Right cardiac atrium (tissue), 5 donors: ENCODE measurements around the gene CTNNA3. TPM values are rescaled to one million over a fixed set of nuclear protein-coding genes. Genes with fewer than 3 reads are reported as not detected.
"Not testable (repeated sequence)": the region's sequence is repeated elsewhere in the genome, so short reads cannot be mapped to it uniquely, and the experiment has no call there.

Experiments used
- ATAC-seq, 2 donors: fragments of 200-7000 bp; cut with Tn5 transposase; one replicate each; pipeline versions ENCODE4 v1.8.0 to v1.9.1; 2020; ENCODE audit warnings: moderate library complexity in 2 of 2, mild to moderate bottlenecking in 1 of 2
- DNase-seq, 3 donors: peaks; one replicate each; pipeline ENCODE4 v3.0.0-alpha.2; 2020
- H3K27ac ChIP-seq: one replicate; pipeline ENCODE4 v1.5.1; 2013; ENCODE audit warnings: mild to moderate bottlenecking, low read length, control low read depth, moderate library complexity
- H3K27me3 ChIP-seq: one replicate; pipeline ENCODE4 v1.6.1; 2013; ENCODE audit not compliant: control insufficient read depth, insufficient read depth
- H3K4me1 ChIP-seq: one replicate; pipeline ENCODE4 v1.6.1; 2013; ENCODE audit warnings: low read length; ENCODE audit not compliant: control insufficient read depth, insufficient read depth
- H3K4me3 ChIP-seq: one replicate; pipeline ENCODE4 v1.5.1; 2013; ENCODE audit warnings: low read length, control low read depth
- H3K9me3 ChIP-seq: one replicate; pipeline ENCODE4 v1.6.1; 2013; ENCODE audit warnings: low read length; ENCODE audit not compliant: control insufficient read depth
- WGBS: extraction: QIAGEN DNeasy Blood & Tissue Kit; methylation state at CpG from one replicate; pipeline ENCODE4 v1.1.7; 2013; 5-methylcytosine and 5-hydroxymethylcytosine counted together
- intact Hi-C, 4 donors: fragments of 100-400 bp; cut with DNase I; formaldehyde crosslinking; loops; one replicate each; pipeline versions ENCODE4 v1.11.0 to v1.14.0; 2022 to 2023
- polyA plus RNA-seq: library from polyadenylated mRNA; stranded (reverse); fragments of 200-250 nt; gene quantifications from one replicate; pipeline ENCODE4 v1.2.3, GENCODE V29; 2013
- total RNA-seq, 4 donors: library from RNA; stranded (reverse); fragmentation: NEBNext Ultra II Directional; extraction: Animal tissue kit (Norgen Biotek cat#: 25700); gene quantifications; one replicate each; pipeline ENCODE4 v1.2.1, GENCODE V29; 2021
- donor health status: healthy with polysubstance abuse.
- donor health status: DM: no; HTN: yes; CAD: no.
- donor health status: DM: no; HTN: no; CAD: no.
- donor health status: DM: no; HTN: yes; CAD: no; lungs with severe emphysema.
- donor health status: DM: yes; HTN: yes; CAD: no.

CTNNA3 gene
- total and polyA plus RNA-seq, 5 donors: 4.5 to 81.7 (median 67.7) TPM

DNA sequence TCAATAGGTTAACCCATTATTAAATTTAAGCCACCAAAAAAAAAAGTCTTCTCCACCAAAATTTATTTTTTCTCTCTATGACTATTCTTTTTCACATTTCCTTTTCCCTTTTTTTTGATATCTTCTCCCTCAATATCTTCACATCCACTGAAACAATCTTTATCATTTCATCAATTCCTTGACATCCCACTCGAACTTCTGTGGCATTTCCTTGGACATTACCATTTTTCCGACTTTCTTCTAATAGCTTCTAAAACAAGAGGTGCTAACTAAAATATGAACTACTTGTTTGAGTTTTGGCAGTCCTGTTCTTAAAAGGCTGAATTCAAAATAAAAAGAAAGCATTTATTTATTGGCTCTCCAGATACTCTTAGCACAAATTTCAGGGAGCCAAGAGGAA is 684 bp upstream of the CTNNA3 start:
- WGBS: 49% methylated on average over 2 of the region's 2 CpGs
- no peaks in the 10 kb centered on the region for H3K9me3 ChIP-seq
- intact Hi-C loops: loop anchor here in 3 of 4 donors (5.0 to 10.0 kb wide), 3 partner anchors 66 to 88 kb away; no protein-coding TSS in a partner anchor
- no peak for ATAC-seq
- no peak for DNase-seq
- H3K27ac ChIP-seq: no peak overlapping the region
- H3K27me3 ChIP-seq: no peaks in the 10 kb centered on the region
- H3K4me3 ChIP-seq: no peak overlapping the region
- no peaks in the 10 kb centered on the region for H3K4me1 ChIP-seq

DNA sequence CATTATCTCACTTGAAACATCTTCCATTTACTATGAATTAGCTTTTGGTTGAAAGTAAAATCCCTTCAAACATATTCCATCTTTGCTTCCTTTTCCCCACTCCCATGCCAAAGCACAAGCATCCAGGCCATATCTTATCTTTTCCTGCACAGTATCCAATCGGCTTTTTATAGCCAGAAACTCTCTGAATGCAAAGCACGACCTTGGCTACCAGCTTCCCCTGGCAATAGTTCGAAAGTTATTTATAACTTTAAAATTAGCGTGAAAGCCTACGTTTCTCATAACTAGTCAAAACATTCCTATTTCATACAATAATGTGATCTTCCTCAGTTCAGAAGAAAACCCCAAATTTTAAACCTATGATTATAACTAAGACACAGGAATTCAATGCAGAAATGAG is 440 bp downstream of the CTNNA3 start:
- intact Hi-C loops: loop anchor here in 3 of 4 donors (5.0 to 10.0 kb wide), 3 partner anchors 67 to 89 kb away; no protein-coding TSS in a partner anchor
- 8% methylated on average over 5 of the region's 5 CpGs for WGBS
- no peaks in the 10 kb centered on the region for H3K27me3 ChIP-seq
- ATAC-seq (peak; percentile 66 to 82), DNase-seq (no peak)
- H3K27ac ChIP-seq: no peak overlapping the region
- H3K9me3 ChIP-seq: no peaks in the 10 kb centered on the region
- no peaks in the 10 kb centered on the region for H3K4me1 ChIP-seq
- peak overlapping the region; percentile 35 for H3K4me3 ChIP-seq

- not testable (repeated sequence) for H3K27ac ChIP-seq, H3K4me3 ChIP-seq, H3K27me3 ChIP-seq, H3K4me1 ChIP-seq, H3K9me3 ChIP-seq, ATAC-seq
- peak in 1 of 3 donors; percentile 48 for DNase-seq
- intact Hi-C loops: loop anchor here in 2 of 4 donors (10.0 kb wide), 2 partner anchors 83 to 93 kb away; no protein-coding TSS in a partner anchor
- 94% methylated on average over 18 of the region's 25 CpGs for WGBS
These were observed 4.1 kb downstream of the CTNNA3 start for GRCh38 chr10:67691861-67692260.

GRCh38 chr10:67690540-67690939 is 5.5 kb downstream of the CTNNA3 start:
- H3K4me3 ChIP-seq, H3K27me3 ChIP-seq, H3K9me3 ChIP-seq, DNase-seq, ATAC-seq, H3K27ac ChIP-seq, H3K4me1 ChIP-seq: not testable (repeated sequence)
- WGBS: 96% methylated on average over 7 of the region's 7 CpGs
- intact Hi-C loops: loop anchor here in 2 of 4 donors (10.0 kb wide), 2 partner anchors 84 to 94 kb away; no protein-coding TSS in a partner anchor

- H3K4me1 ChIP-seq, H3K27me3 ChIP-seq, H3K4me3 ChIP-seq, ATAC-seq, H3K27ac ChIP-seq, intact Hi-C loops, H3K9me3 ChIP-seq, DNase-seq: not testable (repeated sequence)
- 94% methylated on average over 8 of the region's 8 CpGs for WGBS
These were observed 11.9 kb downstream of the CTNNA3 start for GRCh38 chr10:67684140-67684539.

- no peak overlapping the region for H3K27ac ChIP-seq
- H3K9me3 ChIP-seq: no peaks in the 10 kb centered on the region
- 54% methylated on average over 1 of the region's 1 CpG for WGBS
- no peak overlapping the region for H3K4me3 ChIP-seq
- H3K27me3 ChIP-seq: no peaks in the 10 kb centered on the region
- intact Hi-C loops: no loop called here
- DNase-seq: no peak
- H3K4me1 ChIP-seq: no peaks in the 10 kb centered on the region
- ATAC-seq: no peak
These were observed 17.5 kb downstream of the CTNNA3 start for GRCh38 chr10:67678335-67678974.

DNA sequence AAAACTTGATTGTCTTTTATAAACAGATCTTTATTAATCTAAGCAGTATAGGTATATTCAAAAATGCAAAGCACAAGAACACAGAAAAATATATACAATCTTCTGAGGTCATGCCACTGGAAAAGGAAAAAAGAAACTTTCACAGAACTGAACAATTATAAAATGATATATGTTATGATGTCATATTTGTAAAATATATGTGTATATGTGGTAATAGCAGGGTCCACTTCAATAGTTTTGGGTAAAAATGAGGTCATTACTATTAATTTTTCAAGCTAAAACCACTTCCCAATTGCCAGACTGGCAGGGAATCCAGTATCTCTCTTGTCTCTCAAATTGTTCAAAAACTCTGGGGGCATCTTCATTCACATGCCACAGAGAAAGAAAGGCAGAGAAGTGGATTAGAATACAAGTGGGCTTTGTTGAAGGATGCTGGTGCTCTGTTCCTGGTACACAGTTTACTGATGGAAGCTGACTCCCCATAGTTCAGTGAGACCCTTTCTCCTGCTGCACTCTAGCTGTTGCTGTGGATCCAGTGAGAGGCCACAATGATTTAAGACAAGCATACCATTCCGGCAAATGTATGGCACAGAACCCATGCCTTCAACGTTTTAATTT is 19.7 kb downstream of the CTNNA3 start:
- intact Hi-C loops: no loop called here
- Histone ChIP-seq H3K9me3 (no peaks in the 10 kb centered on the region), H3K4me1 (no peaks in the 10 kb centered on the region), H3K27ac (no peak overlapping the region), H3K4me3 (no peak overlapping the region), H3K27me3 (no peaks in the 10 kb centered on the region)
- WGBS: 59% methylated on average over 2 of the region's 2 CpGs
- ATAC-seq: no peak
- no peak for DNase-seq

GRCh38 chr10:67670401-67670800 is 25.6 kb downstream of the CTNNA3 start:
- ATAC-seq (no peak), DNase-seq (no peak)
- Histone ChIP-seq H3K4me1 (peaks cover 2% of the 10 kb centered on the region), H3K4me3 (no peak overlapping the region), H3K27me3 (no peaks in the 10 kb centered on the region), H3K27ac (no peak overlapping the region), H3K9me3 (no peaks in the 10 kb centered on the region)
- intact Hi-C loops: no loop called here

GRCh38 chr10:67669978-67670377 is 26.0 kb downstream of the CTNNA3 start:
- WGBS: 6% methylated on average over 1 of the region's 1 CpG
- no peak for DNase-seq
- H3K27ac ChIP-seq: no peak overlapping the region
- intact Hi-C loops: loop anchor here in 3 of 4 donors (5.0 to 10.0 kb wide), 3 partner anchors 105 to 112 kb away; no protein-coding TSS in a partner anchor
- H3K27me3 ChIP-seq: no peaks in the 10 kb centered on the region
- H3K4me3 ChIP-seq: no peak overlapping the region
- H3K9me3 ChIP-seq: no peaks in the 10 kb centered on the region
- peaks cover 2% of the 10 kb centered on the region for H3K4me1 ChIP-seq
- ATAC-seq: peak; percentile 26 to 68

- H3K27ac ChIP-seq: no peak overlapping the region
These were observed 27.5 kb downstream of the CTNNA3 start for GRCh38 chr10:67668448-67668847.

DNA sequence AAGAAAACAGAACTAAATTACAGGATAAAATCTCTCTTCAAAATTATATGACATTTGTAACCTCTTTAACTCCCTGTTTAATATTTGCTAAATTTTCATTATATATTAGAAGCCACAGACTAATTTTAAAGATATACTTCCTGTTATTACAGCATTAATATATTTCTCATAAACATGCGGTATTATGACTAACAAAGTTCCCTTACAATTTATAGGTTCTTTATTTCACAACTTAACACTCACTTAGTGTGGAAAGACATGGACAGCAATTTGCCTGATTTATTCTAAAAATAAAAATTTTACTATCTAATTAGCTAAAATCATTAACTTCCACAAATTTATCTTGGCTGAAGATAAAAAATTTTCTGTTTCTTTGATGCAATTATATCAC is 29.0 kb downstream of the CTNNA3 start:
- WGBS: 90% methylated on average over 1 of the region's 1 CpG
- H3K4me1 ChIP-seq: peaks cover 2% of the 10 kb centered on the region

More at GRCh38 chr10:67668448-67668847, 27.5 kb downstream of the CTNNA3 start:
- Histone ChIP-seq H3K4me3 (no peak overlapping the region), H3K27me3 (no peaks in the 10 kb centered on the region), H3K4me1 (peaks cover 2% of the 10 kb centered on the region), H3K9me3 (no peaks in the 10 kb centered on the region)
- ATAC-seq (no peak), DNase-seq (no peak)
- intact Hi-C loops: loop anchor here in 3 of 4 donors (5.0 to 10.0 kb wide), 3 partner anchors 106 to 114 kb away; no protein-coding TSS in a partner anchor
- WGBS: 69% methylated on average over 3 of the region's 3 CpGs

More for the DNA sequence above, 29.0 kb downstream of the CTNNA3 start:
- intact Hi-C loops: loop anchor here in 3 of 4 donors (5.0 to 10.0 kb wide), 3 partner anchors 108 to 115 kb away; no protein-coding TSS in a partner anchor
- no peak overlapping the region for H3K4me3 ChIP-seq
- no peak overlapping the region for H3K27ac ChIP-seq
- DNase-seq (no peak), ATAC-seq (no peak)
- H3K27me3 ChIP-seq: no peaks in the 10 kb centered on the region
- no peaks in the 10 kb centered on the region for H3K9me3 ChIP-seq
